HG03442 (cell line): ENCODE results near the gene SRSF9.
"Not testable (repeated sequence)": the region's sequence is repeated elsewhere in the genome, so short reads cannot be mapped to it uniquely, and the experiment has no call there.

Experiments used
- ATAC-seq: cut with Tn5 transposase; IDR thresholded peaks from one replicate; pipeline ENCODE4 v1.9.1; 2021; ENCODE audit warnings: mild to moderate bottlenecking, moderate library complexity; ENCODE audit not compliant: unreplicated experiment

SRSF9 gene, protein sequence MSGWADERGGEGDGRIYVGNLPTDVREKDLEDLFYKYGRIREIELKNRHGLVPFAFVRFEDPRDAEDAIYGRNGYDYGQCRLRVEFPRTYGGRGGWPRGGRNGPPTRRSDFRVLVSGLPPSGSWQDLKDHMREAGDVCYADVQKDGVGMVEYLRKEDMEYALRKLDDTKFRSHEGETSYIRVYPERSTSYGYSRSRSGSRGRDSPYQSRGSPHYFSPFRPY

DNA sequence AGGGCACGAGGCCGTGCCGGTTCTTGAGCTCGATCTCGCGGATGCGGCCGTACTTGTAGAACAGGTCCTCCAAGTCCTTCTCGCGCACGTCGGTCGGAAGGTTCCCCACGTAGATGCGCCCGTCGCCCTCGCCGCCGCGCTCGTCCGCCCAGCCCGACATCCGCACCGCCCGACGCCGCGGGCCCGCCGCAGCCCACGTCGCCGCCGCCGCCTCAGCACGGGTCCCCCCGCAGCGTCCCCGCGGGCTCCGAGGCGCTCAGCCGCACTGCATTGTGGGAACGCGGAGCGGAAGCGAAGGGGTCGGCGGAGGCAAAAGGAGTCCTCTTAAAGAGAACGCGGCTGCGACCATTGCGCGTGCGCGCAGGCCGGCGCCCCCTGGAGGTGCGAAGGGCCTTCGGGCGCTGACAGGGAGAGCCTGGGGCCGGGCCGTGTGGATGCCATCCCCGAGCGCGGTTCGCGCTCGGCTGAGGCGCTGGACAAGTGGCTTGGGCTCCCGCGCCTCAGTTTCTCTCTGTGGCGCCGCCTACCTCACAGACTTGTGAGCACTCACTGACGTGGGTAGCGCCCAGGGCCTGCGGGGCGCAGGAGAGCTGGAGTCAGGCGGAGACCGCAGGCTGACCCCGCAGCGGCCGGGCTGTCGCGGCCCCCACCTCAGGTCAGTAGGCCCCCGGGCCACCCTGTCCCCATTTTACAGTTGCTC lies at the start of gene SRSF9:
TSS of gene SRSF9 (minus strand) at position 299 of the 700 bp plus-strand sequence. CDS start at position 160, 139 bp downstream.
- ATAC-seq, result peak; percentile 91

DNA sequence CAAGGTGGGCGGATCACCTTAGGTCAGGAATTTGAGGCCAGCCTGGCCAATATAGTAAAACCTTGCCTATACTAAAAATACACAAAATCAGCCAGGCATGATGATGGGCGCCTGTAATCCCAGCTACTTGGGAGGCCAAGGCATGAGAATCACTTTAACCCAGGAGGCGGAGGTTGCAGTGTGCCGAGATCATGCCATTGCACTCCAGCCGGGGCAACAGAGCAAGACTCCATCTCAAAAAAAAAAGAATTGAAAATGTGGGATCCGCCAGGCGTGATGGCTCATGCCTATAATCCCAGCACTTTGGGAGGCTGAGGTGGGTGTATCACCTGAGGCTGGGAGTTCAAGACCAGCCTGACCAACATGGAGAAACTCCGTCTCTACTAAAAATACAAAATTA lies 49.8 kb upstream of the SRSF9 start:
- ATAC-seq, result not testable (repeated sequence)

DNA sequence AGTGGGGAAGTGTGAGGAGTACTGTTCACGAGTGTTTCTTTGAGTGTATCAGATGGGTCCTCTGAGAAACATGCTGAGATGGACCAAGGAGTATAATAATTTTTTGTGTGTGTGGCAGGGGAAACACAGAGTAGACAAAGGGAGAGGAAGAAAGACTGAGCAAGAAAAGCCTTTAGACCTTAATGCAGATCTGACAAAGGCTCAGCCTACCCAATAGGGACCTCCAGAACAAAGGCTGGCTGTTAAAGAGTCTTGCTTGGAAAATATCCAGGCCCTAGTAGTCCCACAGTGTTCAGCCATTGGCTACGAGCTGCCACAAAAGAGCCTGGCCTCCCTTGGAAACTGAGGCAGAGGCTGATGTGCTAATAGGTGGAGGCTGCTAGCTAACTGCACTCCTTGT lies 45.9 kb upstream of the SRSF9 start:
- no peak for ATAC-seq

DNA sequence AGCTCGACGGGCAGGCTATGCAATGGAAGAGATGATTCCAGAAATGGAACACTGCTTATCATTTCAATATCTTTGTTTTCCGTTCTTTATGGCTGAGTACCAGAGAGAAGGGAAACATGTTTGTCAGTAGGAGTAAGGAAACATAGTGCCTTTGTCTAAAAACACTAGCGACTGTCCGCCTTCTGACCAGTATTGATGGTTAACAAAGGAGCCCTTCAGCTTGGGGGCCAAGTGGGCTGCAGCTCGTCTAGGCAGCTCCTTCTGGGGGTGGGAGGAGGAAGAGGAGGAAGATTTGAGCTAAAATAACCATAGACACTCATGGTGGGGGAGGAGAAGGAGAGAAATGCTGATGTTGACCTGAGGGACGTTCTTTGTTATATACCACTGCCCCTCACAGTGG lies 44.5 kb upstream of the SRSF9 start:
- ATAC-seq, result no peak

DNA sequence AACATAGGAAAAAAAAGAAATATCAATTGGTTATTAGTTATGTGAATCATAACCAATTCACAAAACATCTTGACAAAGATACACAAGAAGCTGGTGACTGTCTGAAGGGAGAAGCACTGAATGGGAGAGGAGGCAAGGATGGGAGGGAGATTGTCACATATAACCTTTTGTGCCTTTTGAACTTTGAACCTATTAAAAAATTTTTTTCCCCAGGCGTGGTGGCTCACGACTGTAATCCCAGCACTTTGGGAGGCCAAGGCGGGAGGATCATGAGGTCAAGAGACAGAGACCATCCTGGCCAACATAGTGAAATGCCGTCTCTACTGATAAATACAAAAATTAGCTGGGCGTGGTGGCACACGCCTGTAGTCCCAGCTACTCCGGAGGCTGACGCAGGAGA lies 39.0 kb upstream of the SRSF9 start:
- no peak for ATAC-seq

DNA sequence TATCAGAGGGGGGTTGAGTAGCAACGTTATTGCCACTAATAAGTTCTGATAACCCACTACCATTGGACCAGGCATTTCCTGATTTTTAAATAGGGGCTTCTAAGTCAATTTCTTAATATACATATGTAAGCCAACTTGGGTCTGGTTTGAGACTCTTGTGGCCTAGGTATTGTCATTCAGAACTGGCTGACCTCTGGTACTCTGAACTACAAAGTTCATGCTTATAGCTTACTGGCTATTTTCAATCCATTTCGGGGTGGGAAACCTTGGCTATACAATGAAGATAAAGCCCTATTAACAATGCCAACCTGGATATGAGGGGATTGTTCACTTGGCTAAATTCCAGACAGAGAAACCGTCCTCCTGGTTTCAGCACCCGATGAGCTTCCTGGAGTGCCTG lies 35.0 kb upstream of the SRSF9 start:
- no peak for ATAC-seq

DNA sequence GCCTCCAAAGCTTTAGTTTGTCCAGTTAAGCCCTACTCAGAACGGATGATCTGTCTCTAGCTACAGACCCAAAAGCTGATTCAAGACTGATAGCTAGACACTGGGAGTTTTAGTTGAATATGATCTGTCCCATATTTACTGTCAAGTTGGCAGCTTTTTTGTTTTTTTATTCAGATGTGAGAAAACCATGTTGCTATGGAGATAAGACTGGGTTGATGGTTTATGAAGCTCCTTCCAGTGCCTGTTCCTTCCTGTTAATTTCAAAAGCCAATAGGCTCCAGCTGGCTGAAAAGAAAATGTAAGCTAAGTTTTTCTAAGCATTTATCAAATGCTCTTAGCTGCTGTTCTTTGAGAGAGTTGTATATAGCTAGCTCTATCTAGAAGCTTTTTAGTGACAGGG lies 31.0 kb upstream of the SRSF9 start:
- ATAC-seq, result no peak

DNA sequence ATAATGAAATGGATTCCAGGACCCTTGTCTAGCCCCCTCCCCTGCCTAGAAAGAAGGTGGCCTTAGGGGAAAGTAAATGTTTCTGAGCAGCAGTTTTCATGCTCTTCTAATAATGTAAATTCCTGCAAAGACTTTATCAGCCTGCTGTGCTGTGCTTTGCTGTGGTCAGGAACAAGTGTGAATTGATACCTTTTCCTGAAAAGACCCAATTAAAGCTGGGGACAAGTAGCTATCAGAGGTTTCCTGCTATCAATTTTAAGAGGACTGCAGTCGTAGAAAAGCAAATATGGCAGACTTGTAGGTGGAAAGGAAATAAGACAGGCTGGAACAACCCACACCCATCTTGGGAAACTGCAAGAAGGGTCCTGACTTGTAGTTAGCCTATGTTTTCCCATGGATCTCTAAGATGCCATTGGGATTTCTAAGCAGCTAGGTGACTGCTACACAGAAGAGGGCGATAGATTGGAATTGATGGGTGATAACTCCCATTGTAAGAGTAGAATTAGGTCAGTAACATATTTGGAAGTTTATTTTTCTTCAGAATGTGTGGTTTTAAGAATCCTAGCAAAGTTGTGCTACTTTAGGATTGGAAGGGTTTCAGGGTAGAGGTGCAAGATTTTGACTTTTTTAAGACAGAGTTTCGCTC lies 29.4 kb upstream of the SRSF9 start:
- no peak for ATAC-seq

DNA sequence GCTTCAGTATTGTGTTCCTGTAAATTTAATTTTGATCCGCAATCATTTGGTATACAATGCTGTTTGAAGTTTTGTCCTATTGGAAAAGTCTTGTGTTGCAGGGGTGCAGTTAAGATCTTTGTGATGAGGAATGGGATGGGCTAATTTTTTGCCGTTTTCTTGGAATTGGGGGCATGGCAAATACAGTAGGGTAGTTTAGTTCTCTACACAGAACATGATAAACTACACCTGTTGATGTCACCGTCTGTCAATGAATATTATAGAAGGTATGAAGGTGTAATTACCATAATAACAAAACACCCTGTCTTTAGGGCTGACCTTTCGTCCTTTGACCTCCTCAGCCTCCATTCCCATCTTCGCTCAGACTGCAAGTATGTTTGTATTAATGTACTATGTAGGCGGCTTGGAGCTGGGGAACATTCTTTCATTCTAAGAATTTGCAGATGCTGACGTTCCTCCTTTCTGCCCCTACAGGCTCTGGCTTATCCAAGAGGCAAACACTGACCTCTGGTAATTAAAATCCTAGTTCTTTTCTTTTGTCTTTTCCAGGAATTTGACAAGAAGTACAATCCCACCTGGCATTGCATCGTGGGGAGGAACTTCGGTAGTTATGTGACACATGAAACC lies 28.1 kb upstream of the SRSF9 start:
- no peak for ATAC-seq

DNA sequence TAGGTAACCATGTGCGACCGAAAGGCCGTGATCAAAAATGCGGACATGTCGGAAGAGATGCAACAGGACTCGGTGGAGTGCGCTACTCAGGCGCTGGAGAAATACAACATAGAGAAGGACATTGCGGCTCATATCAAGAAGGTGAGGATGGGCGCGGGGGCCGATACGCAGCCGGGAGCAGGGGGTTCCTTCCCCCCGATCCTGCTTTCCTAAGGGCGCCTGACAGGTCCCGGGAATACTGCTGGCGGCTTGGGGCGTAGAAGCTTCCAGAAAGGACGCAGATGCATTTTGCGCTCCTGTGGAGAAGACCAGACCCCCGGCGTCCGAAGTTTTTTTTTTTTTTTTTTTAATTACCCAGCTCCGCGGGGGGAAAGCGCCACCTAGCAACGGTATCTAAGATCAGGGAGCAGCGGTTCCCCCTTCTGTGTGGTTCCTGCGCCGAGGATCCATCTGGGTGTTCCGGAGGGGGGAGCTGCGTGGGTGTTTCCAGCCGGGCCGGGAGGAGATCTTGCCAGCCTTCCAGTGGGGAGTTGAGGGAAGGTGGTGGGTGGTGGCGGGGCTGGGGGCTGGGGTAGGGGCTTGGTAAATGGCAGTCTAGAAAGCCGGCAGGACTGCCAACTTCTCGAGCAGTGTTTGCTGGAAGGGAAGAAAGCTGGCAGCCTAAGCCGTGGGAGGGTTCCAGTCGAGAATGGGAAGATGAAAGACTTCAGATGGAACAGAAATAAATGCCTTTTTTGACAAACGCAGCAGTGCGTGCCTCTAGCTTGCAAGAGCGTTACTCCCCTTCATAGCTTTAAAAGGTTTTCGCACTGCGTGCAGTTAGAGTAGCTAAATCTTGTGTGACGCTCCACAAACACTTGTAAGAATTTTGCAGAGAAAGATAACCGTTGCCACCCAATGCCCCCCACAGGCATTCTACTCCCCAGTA lies 27.1 kb upstream of the SRSF9 start:
- peak; percentile 21 for ATAC-seq

DNA sequence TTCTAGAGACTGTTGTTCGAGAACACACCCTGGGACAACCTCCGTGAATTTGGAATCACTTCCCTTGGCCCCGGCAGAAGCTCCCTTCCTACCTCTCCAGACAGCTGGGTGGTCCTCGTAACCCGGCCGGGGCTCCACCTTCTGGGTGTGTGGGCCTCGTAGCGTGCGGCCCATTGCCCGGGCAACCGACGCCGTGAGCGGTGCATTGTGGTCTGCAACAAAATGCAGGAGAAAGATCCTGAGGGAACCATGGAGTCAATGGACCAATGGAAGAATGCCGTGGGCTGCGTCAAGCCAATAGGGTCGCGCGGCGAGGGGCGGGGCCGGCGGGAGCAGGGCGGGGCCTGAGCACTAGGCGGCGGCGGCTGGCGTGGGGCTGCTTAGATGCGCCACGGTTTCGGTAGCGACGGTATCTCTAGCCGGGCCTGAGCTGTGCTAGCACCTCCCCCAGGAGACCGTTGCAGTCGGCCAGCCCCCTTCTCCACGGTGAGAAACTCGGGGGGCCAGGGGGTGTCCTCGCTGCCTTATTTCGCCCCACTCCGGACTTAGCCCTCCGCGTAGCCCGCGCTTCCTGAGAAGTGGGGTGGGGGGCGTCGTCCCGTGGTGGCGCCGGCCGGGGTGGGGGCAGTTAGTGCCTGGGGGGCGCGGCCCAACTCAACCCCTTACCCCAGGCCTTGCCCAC lies 26.3 kb upstream of the SRSF9 start, which contains the start of gene DYNLL1:
TSS of gene DYNLL1 (plus strand) at position 383 of the 682 bp plus-strand sequence. CDS start 309 bp downstream, outside the sequence.
- ATAC-seq, result peak; percentile 89

DNA sequence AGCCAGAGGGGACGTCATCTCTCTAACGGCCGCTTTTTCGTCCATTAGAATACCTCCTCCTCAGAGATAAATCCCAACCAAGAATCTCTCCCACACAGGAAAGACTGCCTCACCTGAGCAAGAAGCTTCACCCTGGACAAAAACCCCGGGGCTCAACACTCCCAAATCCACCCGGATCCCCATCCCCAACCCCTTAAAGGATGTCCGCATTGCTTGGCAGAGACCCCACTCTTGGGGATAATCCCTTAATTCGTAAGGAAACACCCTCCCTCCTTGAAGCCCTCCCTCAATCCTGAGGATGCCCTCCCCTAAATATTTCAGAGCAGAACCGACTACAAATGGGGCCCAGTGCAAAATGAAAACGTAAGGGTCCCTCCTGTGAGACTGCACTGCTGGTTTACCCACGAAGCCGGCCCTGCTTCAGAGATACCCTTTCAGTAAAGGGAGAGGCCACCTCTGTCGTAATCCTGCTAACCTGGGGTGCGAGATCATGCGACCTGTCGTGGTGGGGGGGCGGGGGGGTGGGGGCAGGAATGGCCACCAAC lies 25.7 kb upstream of the SRSF9 start:
- no peak for ATAC-seq

DNA sequence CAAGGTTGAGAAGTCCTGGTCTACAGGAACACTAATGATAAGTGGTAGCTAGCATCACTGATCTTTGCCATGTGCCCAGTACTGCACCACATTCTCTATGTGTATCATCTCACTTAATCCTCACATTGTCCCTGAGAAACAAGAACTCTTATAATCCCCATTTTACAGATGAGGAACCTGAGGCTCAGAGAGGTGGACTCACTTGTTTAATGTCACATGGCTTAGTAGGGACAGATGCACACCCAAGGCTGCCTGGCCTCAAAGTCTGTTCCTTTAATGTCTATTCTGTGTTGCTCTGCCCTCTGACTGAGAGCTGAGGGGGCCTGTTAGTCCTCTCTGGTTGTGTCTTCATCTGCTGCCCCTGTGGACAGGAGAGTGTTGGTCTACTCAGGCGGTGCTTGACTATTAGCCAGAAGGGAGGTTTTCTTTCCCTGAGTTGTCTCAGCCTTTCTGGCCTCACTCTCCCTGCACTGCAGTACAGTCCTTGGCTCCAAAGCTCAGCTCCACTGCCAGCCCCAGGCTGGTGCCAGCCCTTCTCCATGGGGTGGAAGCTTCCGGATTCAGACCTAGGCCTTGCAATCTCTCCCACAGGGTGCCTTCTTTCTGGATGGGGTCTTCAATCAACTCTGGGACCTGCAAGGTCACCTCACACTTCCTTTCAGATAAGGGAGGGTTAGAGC lies 21.4 kb upstream of the SRSF9 start:
- no peak for ATAC-seq

DNA sequence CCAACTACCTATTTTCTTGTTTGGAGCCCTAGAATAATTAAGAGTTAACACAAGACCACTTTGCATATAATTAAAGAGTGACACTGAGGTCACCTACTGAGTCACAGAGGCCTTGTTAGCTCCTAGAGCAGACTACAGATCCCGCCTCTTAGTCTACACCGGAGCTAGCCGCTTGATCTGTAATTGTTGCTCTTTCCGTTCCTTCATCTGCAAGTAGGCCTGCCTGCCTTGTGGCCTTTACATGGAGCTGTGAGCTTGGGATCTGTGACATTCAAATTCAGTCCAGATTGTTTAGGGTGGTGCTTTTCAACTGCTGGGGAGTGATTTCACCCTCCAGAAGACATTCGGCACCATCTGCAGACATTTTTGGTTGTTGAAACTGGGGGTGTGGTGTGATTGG lies 20.8 kb upstream of the SRSF9 start:
- ATAC-seq, result no peak

DNA sequence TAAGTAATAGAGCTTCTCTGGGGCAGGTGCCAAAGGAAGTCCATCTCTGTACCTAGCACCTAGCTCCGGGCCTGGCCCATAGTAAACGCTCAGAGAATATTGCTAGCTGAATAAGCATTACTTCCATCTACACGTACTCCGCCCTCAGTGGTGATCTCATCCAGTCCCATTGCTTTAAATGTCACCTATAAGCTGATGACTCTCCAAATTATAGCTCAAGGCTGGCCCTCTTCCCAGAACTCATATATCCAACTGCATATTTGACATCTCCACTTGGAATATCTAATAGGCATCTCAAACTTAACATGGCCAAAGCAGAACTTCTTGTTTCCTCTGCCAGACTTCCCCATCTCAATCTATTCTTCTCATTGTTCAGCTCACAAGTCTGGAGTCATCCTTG lies 19.5 kb upstream of the SRSF9 start:
- no peak for ATAC-seq

DNA sequence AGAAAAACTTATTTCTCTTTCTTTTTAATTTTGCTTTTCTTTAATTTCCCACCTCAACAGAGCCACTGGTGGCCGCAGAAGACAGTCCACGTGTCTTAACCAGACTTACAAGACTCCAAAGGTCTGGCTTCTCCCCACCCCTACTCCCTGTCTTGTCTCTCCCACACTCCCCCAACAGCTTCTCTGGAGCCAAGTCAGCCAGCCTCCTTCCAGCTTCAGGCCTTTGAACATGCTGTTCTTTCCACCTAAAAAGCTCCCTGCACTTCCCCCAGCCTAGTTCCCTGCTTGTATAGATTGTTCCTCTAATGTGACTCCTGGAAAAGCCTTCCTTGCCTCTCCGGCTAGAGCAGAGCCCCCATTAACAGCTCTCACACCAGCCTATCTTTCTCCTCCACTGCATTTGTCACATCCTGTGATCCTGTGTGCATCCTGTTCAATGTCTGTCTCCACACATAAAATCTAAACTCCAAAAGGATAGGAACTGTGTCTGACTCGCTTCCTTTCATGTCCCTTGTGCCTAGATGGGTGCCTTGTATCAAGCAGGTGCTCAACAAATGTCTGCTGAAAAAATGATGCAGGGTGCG lies 18.6 kb upstream of the SRSF9 start:
- ATAC-seq, result no peak

DNA sequence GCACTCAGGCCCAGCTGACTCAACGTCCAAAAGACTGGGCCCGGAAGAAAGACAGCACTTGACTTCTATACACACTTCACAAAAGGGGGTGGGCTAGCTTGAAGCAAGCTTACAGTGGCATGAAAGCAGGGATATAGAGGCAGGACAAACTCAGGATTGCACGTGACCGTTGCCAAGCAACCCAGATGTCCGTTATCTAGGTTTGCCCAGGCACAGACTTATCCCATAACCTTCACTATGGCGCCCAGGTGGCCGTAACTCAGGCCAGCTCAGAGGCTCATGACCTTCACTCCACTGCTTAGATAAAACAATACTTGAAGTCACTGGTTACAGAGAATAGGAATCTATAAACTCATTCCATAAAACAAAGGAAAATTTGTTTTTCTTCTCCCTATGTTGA lies 18.0 kb upstream of the SRSF9 start:
- not testable (repeated sequence) for ATAC-seq

DNA sequence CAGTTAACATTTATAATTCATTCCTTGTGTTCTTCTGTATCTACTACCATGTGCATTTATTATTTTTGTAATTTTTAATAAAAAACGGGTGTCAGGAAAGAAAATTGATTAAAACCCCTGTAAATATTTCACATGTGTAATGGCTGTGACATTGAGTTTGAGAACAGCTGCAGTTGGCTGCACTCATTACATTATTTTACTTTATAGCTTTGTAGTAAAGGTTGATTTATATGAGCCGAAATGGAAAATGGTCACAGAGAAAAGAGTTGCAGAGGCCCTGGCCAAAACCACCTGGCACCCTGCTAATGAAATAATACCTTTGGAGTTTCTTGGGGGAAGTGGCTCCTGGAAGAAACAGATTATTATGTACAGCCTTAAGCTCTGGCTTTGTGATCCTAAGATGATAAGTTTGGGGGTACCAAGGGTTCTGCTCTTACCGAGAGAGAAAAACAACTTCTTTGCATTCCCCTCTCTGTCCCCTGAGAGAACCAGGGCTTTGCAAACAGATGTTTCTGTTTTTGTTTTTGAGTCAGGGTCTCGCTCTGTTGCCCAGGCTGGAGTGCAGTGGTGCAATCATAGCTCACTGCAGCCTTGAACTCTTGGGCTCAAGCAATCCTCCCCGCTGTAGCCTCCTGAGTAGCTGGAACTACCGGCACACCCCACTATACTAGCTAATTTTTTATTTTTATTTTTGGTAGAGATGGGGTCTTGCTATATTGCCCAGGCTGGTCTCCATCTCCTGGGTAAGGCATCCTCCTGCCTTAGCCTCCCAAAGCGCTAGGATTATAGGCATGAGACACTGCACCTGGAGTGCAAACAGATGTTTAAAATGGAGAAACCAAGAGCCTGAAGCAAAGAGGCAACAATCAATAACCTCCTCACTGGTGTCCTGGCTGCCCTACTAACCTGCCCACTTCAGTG lies 16.7 kb upstream of the SRSF9 start:
- ATAC-seq, result no peak
